ENCODE measurements around the gene FAM24A. TPM values are rescaled to one million over a fixed set of nuclear protein-coding genes. Genes with fewer than 3 reads are reported as not detected.

FAM24A gene
- total RNA-seq, 1 donor from 2014 or later = not detected

DNA sequence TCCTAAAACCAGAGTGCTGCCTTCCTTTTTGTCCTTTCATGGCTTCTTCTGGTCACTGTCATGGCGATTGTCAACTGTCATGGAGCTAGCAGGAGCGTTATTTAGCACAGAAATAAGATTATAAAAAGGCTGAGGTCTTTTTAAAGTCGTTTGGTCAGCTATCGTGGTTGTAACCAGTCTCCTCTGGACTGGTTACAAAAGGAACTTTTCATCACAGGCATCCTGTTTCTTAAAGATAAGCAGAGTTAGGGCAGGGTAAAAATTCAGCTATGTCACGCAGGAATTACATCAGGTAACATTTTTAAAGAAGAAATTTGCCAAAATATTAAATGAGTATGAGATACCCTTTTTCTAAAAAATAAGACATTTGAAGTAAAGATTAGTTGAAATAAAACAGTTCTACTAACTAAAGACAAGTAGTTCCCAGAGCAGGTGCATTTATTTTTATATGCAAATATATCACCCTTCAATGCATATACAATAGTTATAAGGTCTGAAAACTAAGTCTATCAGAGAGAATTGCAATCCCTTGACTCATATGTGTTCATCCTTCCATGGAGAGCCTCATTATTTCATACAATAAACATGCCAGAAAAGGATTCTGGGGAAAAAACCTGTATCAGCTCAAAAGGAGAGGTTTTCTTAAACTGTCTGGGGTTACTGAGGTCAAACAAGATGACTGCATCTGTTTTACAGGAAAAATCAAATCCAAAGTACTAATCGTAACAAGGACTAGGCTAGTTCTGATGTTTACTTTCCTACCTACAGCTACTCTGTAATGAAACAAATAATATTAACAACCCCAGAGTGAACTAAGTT lies 20.9 kb downstream of the FAM24A start:
- H3K27ac Mint-ChIP-seq (ENCODE audit: unreplicated experiment) = no peak overlapping the region
- no peak overlapping the region for H3K4me3 Mint-ChIP-seq (ENCODE audit: unreplicated experiment)
- no peak for DNase-seq (ENCODE audit: low spot score)
- H3K36me3 Mint-ChIP-seq (ENCODE audit: low read depth, unreplicated experiment) = no peaks in the 10 kb centered on the region
- no peaks in the 10 kb centered on the region for H3K27me3 Mint-ChIP-seq (ENCODE audit: unreplicated experiment)
- no peaks in the 10 kb centered on the region for H3K9me3 Mint-ChIP-seq (ENCODE audit: unreplicated experiment)
- TF ChIP-seq, protein P1, sequence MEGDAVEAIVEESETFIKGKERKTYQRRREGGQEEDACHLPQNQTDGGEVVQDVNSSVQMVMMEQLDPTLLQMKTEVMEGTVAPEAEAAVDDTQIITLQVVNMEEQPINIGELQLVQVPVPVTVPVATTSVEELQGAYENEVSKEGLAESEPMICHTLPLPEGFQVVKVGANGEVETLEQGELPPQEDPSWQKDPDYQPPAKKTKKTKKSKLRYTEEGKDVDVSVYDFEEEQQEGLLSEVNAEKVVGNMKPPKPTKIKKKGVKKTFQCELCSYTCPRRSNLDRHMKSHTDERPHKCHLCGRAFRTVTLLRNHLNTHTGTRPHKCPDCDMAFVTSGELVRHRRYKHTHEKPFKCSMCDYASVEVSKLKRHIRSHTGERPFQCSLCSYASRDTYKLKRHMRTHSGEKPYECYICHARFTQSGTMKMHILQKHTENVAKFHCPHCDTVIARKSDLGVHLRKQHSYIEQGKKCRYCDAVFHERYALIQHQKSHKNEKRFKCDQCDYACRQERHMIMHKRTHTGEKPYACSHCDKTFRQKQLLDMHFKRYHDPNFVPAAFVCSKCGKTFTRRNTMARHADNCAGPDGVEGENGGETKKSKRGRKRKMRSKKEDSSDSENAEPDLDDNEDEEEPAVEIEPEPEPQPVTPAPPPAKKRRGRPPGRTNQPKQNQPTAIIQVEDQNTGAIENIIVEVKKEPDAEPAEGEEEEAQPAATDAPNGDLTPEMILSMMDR (IDR thresholded peaks at IDR 0.05; ENCODE audit: unreplicated experiment) = no peak
- H3K4me1 Mint-ChIP-seq (ENCODE audit: unreplicated experiment) = peaks cover 4% of the 10 kb centered on the region

DNA sequence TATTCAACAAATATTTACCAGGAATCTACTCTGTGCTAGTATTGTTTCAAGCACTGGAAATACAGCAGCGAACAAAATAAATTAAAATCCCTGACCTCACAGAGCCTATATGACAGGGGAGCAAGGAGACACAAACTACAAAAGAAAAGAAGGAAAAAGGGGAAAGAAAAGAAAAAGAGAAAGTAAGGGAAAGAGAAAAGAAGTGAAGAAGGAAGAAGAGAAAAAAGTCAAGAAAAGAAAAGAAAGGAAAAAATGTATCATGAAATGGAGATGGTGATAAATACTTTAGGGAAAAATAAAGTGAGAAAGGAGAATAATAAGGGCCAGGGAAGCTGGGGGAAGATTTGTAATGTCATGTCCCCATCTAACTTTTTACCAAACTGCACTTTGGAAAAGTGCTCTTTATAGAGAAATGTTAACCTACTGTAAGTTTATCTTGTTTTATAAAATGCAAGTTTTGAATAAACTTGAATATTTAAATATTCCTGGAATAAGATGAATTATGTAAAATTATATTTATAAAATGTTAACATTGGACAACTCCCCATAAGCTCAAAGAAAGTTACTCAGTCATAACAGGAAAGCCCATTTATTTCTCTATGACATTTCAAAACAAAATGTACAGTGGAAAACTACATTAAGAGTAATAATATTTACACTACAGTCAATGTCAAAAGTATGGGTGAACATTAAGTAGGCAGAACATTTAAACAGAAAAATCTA lies 28.9 kb downstream of the FAM24A start:
- peaks cover 4% of the 10 kb centered on the region for H3K36me3 Mint-ChIP-seq (ENCODE audit: low read depth, unreplicated experiment)
- TF ChIP-seq, protein P1 (IDR thresholded peaks at IDR 0.05; ENCODE audit: unreplicated experiment) = no peak
- H3K4me3 Mint-ChIP-seq (ENCODE audit: unreplicated experiment) = no peak overlapping the region
- no peak overlapping the region for H3K27ac Mint-ChIP-seq (ENCODE audit: unreplicated experiment)
- DNase-seq (ENCODE audit: low spot score) = no peak
- no peaks in the 10 kb centered on the region for H3K9me3 Mint-ChIP-seq (ENCODE audit: unreplicated experiment)
- no peaks in the 10 kb centered on the region for H3K27me3 Mint-ChIP-seq (ENCODE audit: unreplicated experiment)
- no peaks in the 10 kb centered on the region for H3K4me1 Mint-ChIP-seq (ENCODE audit: unreplicated experiment)

DNA sequence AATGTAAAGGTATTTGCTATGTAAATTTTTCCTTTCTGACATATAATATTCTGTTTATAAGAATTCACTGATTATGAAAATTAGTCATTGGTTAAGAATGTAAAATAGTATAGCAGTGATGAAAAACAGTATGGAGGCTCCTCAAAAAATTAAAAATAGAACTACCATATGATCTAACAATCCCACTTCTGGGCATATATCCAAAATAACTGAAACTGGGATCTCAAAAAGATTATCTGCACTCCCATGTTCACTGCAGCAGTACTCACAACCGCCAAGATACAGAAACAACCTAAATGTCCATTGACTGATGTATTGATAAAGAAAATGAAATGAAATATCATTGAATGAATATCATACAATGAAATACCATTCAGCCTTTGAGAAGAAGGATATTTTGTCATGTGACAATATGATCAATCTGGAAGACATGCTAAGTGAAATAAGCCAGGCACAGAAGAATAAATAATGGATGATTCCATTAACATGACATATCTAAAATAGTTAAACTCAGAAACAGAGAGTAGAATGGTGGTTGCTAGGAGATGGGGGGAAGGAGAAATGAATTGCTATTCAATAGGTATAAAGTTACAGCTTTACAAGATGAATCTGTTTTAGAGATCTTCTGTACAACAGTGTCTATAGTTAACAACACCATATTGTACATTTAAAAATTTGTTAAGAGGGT lies 29.6 kb downstream of the FAM24A start:
- no peak overlapping the region for H3K4me3 Mint-ChIP-seq (ENCODE audit: unreplicated experiment)
- peaks cover 4% of the 10 kb centered on the region for H3K36me3 Mint-ChIP-seq (ENCODE audit: low read depth, unreplicated experiment)

DNA sequence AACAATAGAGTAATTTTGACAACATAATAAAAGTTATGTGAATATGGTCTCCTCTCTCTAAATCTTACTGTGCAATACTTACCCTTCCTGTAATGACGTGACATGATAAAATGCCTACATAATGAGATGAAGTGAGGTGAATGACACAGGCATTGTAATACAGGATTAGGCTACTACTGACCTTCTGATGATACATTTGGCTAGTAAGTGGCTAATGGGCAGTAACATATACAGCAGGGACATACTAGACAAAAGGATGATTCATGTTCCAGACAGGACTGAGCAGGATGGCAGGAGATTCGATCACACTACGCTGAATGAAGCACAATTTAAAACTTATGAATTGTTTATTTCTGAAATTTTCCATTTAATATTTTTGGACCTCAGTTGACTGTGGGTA lies 38.9 kb downstream of the FAM24A start:
- Mint-ChIP-seq H3K4me1 (ENCODE audit: unreplicated experiment) (peaks cover 7% of the 10 kb centered on the region), H3K9me3 (ENCODE audit: unreplicated experiment) (no peaks in the 10 kb centered on the region), H3K4me3 (ENCODE audit: unreplicated experiment) (no peak overlapping the region), H3K27me3 (ENCODE audit: unreplicated experiment) (no peaks in the 10 kb centered on the region), H3K36me3 (ENCODE audit: low read depth, unreplicated experiment) (peaks cover 3% of the 10 kb centered on the region), H3K27ac (ENCODE audit: unreplicated experiment) (no peak overlapping the region)
- TF ChIP-seq, protein P1 (IDR thresholded peaks at IDR 0.05; ENCODE audit: unreplicated experiment) = no peak
- DNase-seq (ENCODE audit: low spot score) = no peak

More for the DNA sequence above, 29.6 kb downstream of the FAM24A start:
- TF ChIP-seq, protein P1 (IDR thresholded peaks at IDR 0.05; ENCODE audit: unreplicated experiment) = no peak
- Mint-ChIP-seq H3K27me3 (ENCODE audit: unreplicated experiment) (no peaks in the 10 kb centered on the region), H3K4me1 (ENCODE audit: unreplicated experiment) (no peaks in the 10 kb centered on the region), H3K27ac (ENCODE audit: unreplicated experiment) (no peak overlapping the region), H3K9me3 (ENCODE audit: unreplicated experiment) (no peaks in the 10 kb centered on the region)
- DNase-seq (ENCODE audit: low spot score) = no peak

All from endothelial cell (in vitro differentiated cells).